Measurements from ENCODE around the gene RBPJL. TPM values are rescaled to one million over a fixed set of nuclear protein-coding genes. Genes with fewer than 3 reads are reported as not detected.

Gene RBPJL
- total and polyA plus RNA-seq, 2 of the 13 experiments (the other 11 are each of a cell fraction or from before 2014, with no cell fraction given) = not detected

- TF ChIP-seq CSRNP1 (CRISPR knock-in tag; IDR thresholded peaks at IDR 0.05) (peak; percentile 80; the same call in 1 of the 2 replicates), ZNF143 (CRISPR knock-in tag; IDR thresholded peaks at IDR 0.05) (no peak), HHEX (CRISPR knock-in tag; IDR thresholded peaks at IDR 0.05) (0 out of 2 replicates have a peak, but pooled peaks have one; percentile 20), FOXK1 (CRISPR knock-in tag; IDR thresholded peaks at IDR 0.05; ENCODE audit: borderline replicate concordance, low read depth) (peak; percentile 26; the same call in 1 of the 2 replicates), ZNF235 (CRISPR knock-in tag; IDR thresholded peaks at IDR 0.05; ENCODE audit: borderline replicate concordance) (0 out of 2 replicates have a peak, but pooled peaks have one; percentile 92), ZC3H13 (CRISPR knock-in tag; IDR thresholded peaks at IDR 0.05) (0 out of 2 replicates have a peak, but pooled peaks have one; percentile 48), ZNF432 (CRISPR knock-in tag; IDR thresholded peaks at IDR 0.05; ENCODE audit: borderline replicate concordance) (no peak), MXI1 (IDR thresholded peaks at IDR 0.05; ENCODE audit: borderline replicate concordance, low read depth, low read length) (peak; percentile 60; the same call in 1 of the 3 replicates), GATA4 (IDR thresholded peaks at IDR 0.05; ENCODE audit: borderline replicate concordance, low read depth) (peak; percentile 90; the same call in 1 of the 2 replicates), PHF20 (CRISPR knock-in tag; IDR thresholded peaks at IDR 0.05) (no peak), ZSCAN22 (CRISPR knock-in tag; IDR thresholded peaks at IDR 0.05) (no peak), NR2C2 (CRISPR knock-in tag; IDR thresholded peaks at IDR 0.05; ENCODE audit: borderline replicate concordance) (0 out of 2 replicates have a peak, but pooled peaks have one; percentile 32), ZNF619 (CRISPR knock-in tag; IDR thresholded peaks at IDR 0.05) (peak; percentile 30; the same call in 1 of the 2 replicates), KDM3A (CRISPR knock-in tag; IDR thresholded peaks at IDR 0.05; ENCODE audit: low read depth) (peak; percentile 50; the same call in 1 of the 2 replicates), LRRFIP1 (CRISPR knock-in tag; conservative IDR thresholded peaks at IDR 0.05) (no peak), TBX3 (IDR thresholded peaks at IDR 0.05; ENCODE audit: borderline replicate concordance) (peak; percentile 26; the same call in 1 of the 2 replicates), ZNF552 (CRISPR knock-in tag; IDR thresholded peaks at IDR 0.05; ENCODE audit: borderline replicate concordance) (0 out of 2 replicates have a peak, but pooled peaks have one; percentile 53), NFKB2 (CRISPR knock-in tag; IDR thresholded peaks at IDR 0.05; ENCODE audit: borderline replicate concordance) (peak; percentile 72; the same call in 1 of the 2 replicates), SP140L (CRISPR knock-in tag; IDR thresholded peaks at IDR 0.05; ENCODE audit: borderline replicate concordance) (no peak), TCF7L2 (IDR thresholded peaks at IDR 0.05; ENCODE audit: low read depth, low read length) (no peak), ZNF775 (CRISPR knock-in tag; IDR thresholded peaks at IDR 0.05; ENCODE audit: borderline replicate concordance) (no peak), SATB2 (CRISPR knock-in tag; IDR thresholded peaks at IDR 0.05) (0 out of 2 replicates have a peak, but pooled peaks have one; percentile 24), ZNF333 (CRISPR knock-in tag; IDR thresholded peaks at IDR 0.05; ENCODE audit: borderline replicate concordance) (no peak)
- TF ChIP-seq, protein P1, sequence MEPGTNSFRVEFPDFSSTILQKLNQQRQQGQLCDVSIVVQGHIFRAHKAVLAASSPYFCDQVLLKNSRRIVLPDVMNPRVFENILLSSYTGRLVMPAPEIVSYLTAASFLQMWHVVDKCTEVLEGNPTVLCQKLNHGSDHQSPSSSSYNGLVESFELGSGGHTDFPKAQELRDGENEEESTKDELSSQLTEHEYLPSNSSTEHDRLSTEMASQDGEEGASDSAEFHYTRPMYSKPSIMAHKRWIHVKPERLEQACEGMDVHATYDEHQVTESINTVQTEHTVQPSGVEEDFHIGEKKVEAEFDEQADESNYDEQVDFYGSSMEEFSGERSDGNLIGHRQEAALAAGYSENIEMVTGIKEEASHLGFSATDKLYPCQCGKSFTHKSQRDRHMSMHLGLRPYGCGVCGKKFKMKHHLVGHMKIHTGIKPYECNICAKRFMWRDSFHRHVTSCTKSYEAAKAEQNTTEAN (CRISPR knock-in tag; conservative IDR thresholded peaks at IDR 0.05) = peak; percentile 58; the same call in 1 of the 2 replicates
Measured at GRCh38 chr20:45347936-45348778, 41.5 kb downstream of the RBPJL start, which contains the start of gene SDC4 (continued).

All from HepG2 (cell line).